Mesendoderm (in vitro differentiated cells): ENCODE data around the gene RPS2.

ENCODE experiments used
- DNase-seq: peaks from one replicate; pipeline ENCODE4 v3.0.0; 2013
- H2AK5ac ChIP-seq: 2 replicates; pipeline ENCODE4 v1.6.1; 2013; ENCODE audit warnings: low read length, inconsistent platforms
- H2BK120ac ChIP-seq: 2 replicates; pipeline ENCODE4 v1.6.1; 2013; ENCODE audit warnings: low read depth, mild to moderate bottlenecking, low read length, moderate library complexity, mixed read lengths
- H2BK15ac ChIP-seq: replicated peaks from 2 replicates; pipeline ENCODE4 v1.6.1; 2013; ENCODE audit warnings: low read depth, mild to moderate bottlenecking, moderate library complexity
- H2BK5ac ChIP-seq: 2 replicates; pipeline ENCODE4 v1.6.1; 2013; ENCODE audit warnings: low read length, inconsistent platforms
- H3K18ac ChIP-seq: 2 replicates; pipeline ENCODE4 v1.6.1; 2013; ENCODE audit warnings: mild to moderate bottlenecking, low read length, mixed read lengths
- H3K23ac ChIP-seq: one replicate; pipeline ENCODE4 v1.6.1; 2013; ENCODE audit warnings: low read length
- H3K27ac ChIP-seq: 2 replicates; pipeline ENCODE4 v1.5.1; 2013; ENCODE audit warnings: low read depth, mild to moderate bottlenecking, inconsistent platforms, low read length, moderate library complexity
- H3K27me3 ChIP-seq: 2 replicates; pipeline ENCODE4 v1.6.1; 2013; ENCODE audit warnings: low read length, control low read depth, mild to moderate bottlenecking, inconsistent platforms; ENCODE audit not compliant: insufficient read depth, poor library complexity
- H3K36me3 ChIP-seq: 2 replicates; pipeline ENCODE4 v1.6.1; 2013; ENCODE audit warnings: low read length, inconsistent platforms; ENCODE audit not compliant: control insufficient read depth, insufficient read depth
- H3K4ac ChIP-seq: one replicate; pipeline ENCODE4 v1.6.1; 2013; ENCODE audit warnings: low read depth, mild to moderate bottlenecking, low read length, moderate library complexity
- H3K4me1 ChIP-seq: 2 replicates; pipeline ENCODE4 v1.6.1; 2013; ENCODE audit warnings: low read depth, low read length, inconsistent platforms; ENCODE audit not compliant: control insufficient read depth
- H3K4me2 ChIP-seq: 2 replicates; pipeline ENCODE4 v1.6.1; 2013; ENCODE audit warnings: low read length
- H3K4me3 ChIP-seq: 2 replicates; pipeline ENCODE4 v1.5.1; 2013; ENCODE audit warnings: mild to moderate bottlenecking, low read length
- H3K56ac ChIP-seq: one replicate; pipeline ENCODE4 v1.6.1; 2013; ENCODE audit warnings: low read length
- H3K79me1 ChIP-seq: 2 replicates; pipeline ENCODE4 v1.6.1; 2013; ENCODE audit warnings: low read length, inconsistent platforms
- H3K79me2 ChIP-seq: 2 replicates; pipeline ENCODE4 v1.6.1; 2013; ENCODE audit warnings: mild to moderate bottlenecking, low read length; ENCODE audit not compliant: control insufficient read depth, insufficient read depth
- H3K9ac ChIP-seq: 2 replicates; pipeline ENCODE4 v1.6.1; 2013; ENCODE audit warnings: low read length, inconsistent platforms
- H4K5ac ChIP-seq: one replicate; pipeline ENCODE4 v1.6.1; 2013; ENCODE audit warnings: low read length
- H4K8ac ChIP-seq: one replicate; pipeline ENCODE4 v1.6.1; 2013; ENCODE audit warnings: low read depth, mild to moderate bottlenecking, control low read depth, low read length, moderate library complexity
- WGBS: extraction: QIAGEN DNeasy Blood & Tissue Kit; methylation state at CpG from one replicate; pipeline ENCODE4 v1.1.7; 2013; ENCODE audit warnings: low lambda C conversion rate, missing lambda C conversion rate; ENCODE audit not compliant: insufficient coverage; ENCODE audit errors: extremely low coverage; 5-methylcytosine and 5-hydroxymethylcytosine counted together

Gene RPS2

DNA sequence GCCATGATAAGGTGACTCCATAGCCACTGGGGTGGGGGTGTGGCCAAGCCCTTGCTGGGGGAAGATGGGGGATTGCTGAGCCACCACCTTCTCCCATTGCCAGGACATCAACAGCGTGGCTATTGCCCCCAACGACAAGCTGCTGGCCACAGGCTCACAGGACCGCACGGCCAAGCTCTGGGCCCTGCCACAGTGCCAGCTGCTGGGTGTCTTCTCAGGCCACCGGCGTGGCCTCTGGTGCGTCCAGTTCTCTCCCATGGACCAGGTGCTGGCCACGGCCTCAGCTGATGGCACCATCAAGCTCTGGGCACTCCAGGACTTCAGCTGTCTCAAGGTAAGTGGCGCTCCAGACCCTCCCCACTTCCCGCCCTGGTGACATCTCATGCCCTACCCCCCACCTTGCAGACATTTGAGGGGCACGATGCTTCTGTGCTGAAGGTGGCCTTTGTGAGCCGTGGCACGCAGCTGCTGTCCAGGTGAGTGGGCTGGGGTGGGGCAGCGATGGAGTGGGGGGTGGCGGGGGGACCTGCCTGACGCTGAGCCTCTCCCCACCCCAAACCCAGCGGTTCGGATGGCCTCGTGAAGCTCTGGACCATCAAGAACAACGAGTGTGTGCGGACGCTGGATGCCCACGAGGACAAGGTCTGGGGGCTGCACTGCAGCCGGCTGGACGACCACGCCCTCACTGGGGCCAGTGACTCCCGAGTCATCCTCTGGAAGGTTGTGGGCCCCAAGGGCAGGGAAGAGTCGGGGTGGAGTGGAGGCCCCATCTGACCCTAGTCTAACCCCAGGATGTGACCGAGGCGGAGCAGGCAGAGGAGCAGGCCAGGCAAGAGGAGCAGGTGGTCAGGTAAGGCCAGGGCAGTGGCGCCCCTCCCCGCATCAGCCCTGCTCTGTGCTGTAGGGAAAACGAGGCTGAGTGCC, 12.6 kb upstream of the RPS2 start:
- H4K5ac ChIP-seq: no peak overlapping the region
- H3K4ac ChIP-seq: no peak overlapping the region
- DNase-seq: no peak
- H3K23ac ChIP-seq: no peak overlapping the region
- H2BK5ac ChIP-seq: no peak overlapping the region
- no peak overlapping the region for H3K4me2 ChIP-seq
- H2BK15ac ChIP-seq: no peak overlapping the region
- no peak overlapping the region for H2AK5ac ChIP-seq
- no peak overlapping the region for H3K56ac ChIP-seq
- no peak overlapping the region for H3K27ac ChIP-seq
- H3K79me1 ChIP-seq: peaks cover 4% of the 10 kb centered on the region
- no peaks in the 10 kb centered on the region for H3K4me1 ChIP-seq
- H4K8ac ChIP-seq: no peak overlapping the region
- WGBS: no CpG with 5 or more reads among the region's 33 CpGs
- no peak overlapping the region for H3K4me3 ChIP-seq
- H3K79me2 ChIP-seq: peaks cover 11% of the 10 kb centered on the region
- no peak overlapping the region for H3K18ac ChIP-seq
- H3K36me3 ChIP-seq: peaks cover 4% of the 10 kb centered on the region
- no peak overlapping the region for H3K9ac ChIP-seq
- peaks cover 9% of the 10 kb centered on the region for H3K27me3 ChIP-seq
- H2BK120ac ChIP-seq: no peak overlapping the region

DNA sequence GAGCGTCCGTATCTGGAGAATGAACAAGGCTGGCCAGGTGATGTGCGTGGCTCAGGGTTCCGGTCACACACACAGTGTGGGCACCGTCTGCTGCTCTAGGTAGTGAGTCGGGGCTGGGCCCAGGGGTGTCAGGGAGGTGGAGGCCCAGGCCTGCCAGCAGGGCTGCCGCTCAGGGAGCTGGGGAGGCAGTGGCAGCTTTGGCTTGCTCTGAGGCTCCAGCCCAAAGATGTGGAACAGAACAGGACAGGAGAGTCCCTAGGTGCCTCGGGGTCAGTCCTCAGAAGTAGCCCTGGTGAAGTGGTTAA, 11.5 kb upstream of the RPS2 start:
- Histone ChIP-seq H2BK120ac (no peak overlapping the region), H3K27me3 (peaks cover 7% of the 10 kb centered on the region), H3K4me2 (no peak overlapping the region), H3K4me3 (no peak overlapping the region), H3K4me1 (no peaks in the 10 kb centered on the region), H3K27ac (no peak overlapping the region), H3K36me3 (peaks cover 4% of the 10 kb centered on the region), H3K4ac (no peak overlapping the region), H2AK5ac (no peak overlapping the region), H4K5ac (no peak overlapping the region), H3K79me2 (peaks cover 13% of the 10 kb centered on the region), H4K8ac (no peak overlapping the region), H3K23ac (no peak overlapping the region), H2BK15ac (no peak overlapping the region), H3K18ac (no peak overlapping the region), H3K9ac (no peak overlapping the region), H3K79me1 (peaks cover 4% of the 10 kb centered on the region), H3K56ac (no peak overlapping the region), H2BK5ac (no peak overlapping the region)
- no peak for DNase-seq
- WGBS: no CpG with 5 or more reads among the region's 8 CpGs

DNA sequence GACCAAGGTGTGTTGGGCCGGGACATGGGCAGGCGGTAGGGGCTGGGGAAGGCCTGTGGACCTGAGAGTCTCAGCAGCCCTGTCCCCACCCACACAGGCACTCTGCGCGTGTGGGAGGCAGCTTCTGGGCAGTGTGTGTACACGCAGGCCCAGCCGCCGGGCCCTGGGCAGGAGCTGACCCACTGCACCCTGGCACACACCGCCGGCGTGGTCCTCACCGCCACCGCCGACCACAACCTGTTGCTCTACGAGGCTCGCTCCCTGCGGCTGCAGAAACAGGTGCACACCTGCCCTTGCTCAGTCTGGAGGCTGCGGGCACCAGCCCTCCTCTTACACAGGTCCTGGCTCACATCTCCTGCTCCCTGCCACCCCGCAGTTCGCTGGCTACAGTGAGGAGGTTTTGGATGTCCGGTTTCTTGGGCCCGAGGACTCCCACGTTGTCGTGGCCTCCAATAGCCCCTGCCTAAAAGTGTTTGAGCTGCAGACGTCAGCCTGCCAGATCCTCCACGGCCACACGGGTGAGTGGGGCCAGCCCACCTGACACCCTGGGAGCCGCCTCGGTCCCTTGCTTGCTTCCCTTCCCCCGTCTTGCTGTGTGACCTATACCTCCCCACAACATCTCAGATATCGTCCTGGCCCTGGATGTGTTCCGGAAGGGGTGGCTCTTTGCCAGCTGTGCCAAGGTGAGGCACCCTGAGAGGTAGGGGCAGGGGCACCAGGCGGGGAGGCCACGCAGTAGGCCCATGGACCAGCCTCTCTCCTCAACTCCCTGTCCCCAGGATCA, 11.0 kb upstream of the RPS2 start:
- peaks cover 4% of the 10 kb centered on the region for H3K36me3 ChIP-seq
- H2BK15ac ChIP-seq: no peak overlapping the region
- no peaks in the 10 kb centered on the region for H3K4me1 ChIP-seq
- no peak overlapping the region for H3K18ac ChIP-seq
- no peak overlapping the region for H3K9ac ChIP-seq
- H3K56ac ChIP-seq: no peak overlapping the region
- WGBS: no CpG with 5 or more reads among the region's 33 CpGs
- H4K8ac ChIP-seq: no peak overlapping the region
- no peak overlapping the region for H3K4me2 ChIP-seq
- H3K79me2 ChIP-seq: peaks cover 13% of the 10 kb centered on the region
- peaks cover 5% of the 10 kb centered on the region for H3K79me1 ChIP-seq
- no peak for DNase-seq
- H2AK5ac ChIP-seq: no peak overlapping the region
- no peak overlapping the region for H3K4ac ChIP-seq
- H2BK5ac ChIP-seq: no peak overlapping the region
- no peak overlapping the region for H3K23ac ChIP-seq
- H4K5ac ChIP-seq: no peak overlapping the region
- H2BK120ac ChIP-seq: no peak overlapping the region
- peaks cover 1% of the 10 kb centered on the region for H3K27me3 ChIP-seq
- H3K4me3 ChIP-seq: no peak overlapping the region
- H3K27ac ChIP-seq: no peak overlapping the region

DNA sequence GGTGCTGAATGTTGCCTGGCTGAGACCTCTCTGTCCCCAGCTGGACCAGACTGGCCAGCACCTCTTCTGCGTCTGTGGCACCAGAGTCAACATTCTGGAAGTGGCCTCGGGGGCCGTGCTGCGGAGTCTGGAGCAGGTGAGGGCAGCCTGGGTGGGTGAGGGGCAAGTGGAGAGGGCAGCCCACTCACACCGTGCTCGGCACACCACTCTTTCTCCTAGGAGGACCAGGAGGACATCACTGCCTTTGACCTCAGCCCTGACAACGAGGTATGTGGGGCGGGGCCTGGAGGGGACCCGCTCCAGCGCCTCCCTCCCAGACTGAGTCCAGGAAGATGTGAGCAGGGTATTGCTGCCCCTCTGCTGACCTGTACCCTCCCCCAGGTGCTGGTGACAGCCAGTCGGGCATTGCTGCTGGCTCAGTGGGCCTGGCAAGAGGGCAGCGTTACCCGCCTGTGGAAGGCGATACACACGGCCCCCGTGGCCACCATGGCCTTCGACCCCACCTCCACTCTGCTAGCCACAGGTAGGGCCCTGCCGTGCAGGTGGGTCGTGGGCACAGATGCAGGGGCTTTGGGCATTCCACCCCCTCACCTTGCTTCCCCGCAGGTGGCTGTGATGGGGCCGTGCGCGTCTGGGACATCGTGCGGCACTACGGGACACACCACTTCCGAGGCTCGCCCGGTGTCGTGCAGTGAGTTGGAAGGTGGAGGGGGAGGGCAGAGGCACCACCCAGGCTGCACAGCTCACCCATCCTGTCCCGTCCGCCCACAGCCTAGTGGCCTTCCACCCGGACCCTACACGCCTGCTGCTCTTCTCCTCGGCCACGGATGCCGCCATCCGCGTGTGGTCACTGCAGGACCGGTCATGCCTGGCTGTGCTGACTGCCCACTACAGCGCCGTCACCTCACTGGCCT, 9.8 kb upstream of the RPS2 start:
- H3K4me3 ChIP-seq: no peak overlapping the region
- WGBS: no CpG with 5 or more reads among the region's 42 CpGs

DNA sequence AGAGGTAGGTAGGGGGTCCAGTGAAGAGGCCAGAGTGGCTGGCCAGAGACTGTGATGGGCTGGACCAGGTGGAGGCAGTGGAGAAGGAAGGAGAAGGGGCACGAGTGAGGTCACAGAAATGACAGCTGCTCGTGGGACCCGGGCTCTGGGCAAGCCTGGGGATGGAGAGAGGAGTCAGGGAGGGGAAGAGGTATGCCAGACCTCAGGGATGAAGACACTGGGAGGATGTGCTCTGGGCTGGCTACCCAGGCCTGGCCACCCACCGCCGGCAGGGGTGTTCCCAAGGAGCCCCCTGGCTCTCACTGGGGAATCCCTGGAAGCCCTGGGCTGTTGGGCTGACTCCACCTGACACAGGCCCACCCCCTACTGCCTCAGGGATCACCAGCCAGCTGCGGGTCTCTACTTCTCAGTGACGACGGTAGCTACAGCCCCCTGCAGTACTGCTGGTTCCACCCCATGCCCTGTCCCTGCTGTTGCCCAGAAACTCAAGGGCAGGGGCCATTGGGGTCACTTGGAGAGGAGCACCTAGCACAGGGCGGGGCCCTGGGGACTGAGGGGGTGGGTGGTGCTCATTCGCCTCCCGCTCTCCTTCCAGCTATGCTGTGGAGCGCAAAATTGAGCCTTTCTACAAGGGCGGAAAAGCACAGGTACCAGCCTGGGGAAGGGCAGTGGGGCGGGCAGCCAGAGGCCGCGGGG, 9.0 kb upstream of the RPS2 start:
- H3K4me3 ChIP-seq: no peak overlapping the region
- H3K79me1 ChIP-seq: peaks cover 5% of the 10 kb centered on the region
- no peaks in the 10 kb centered on the region for H3K4me1 ChIP-seq
- no peak overlapping the region for H2BK15ac ChIP-seq
- H3K27me3 ChIP-seq: no peaks in the 10 kb centered on the region
- no peak overlapping the region for H3K4me2 ChIP-seq
- no peak overlapping the region for H3K27ac ChIP-seq
- no peak overlapping the region for H3K56ac ChIP-seq
- peaks cover 4% of the 10 kb centered on the region for H3K36me3 ChIP-seq
- H3K18ac ChIP-seq: no peak overlapping the region
- no peak overlapping the region for H4K8ac ChIP-seq
- H2BK120ac ChIP-seq: no peak overlapping the region
- H3K4ac ChIP-seq: no peak overlapping the region
- H4K5ac ChIP-seq: no peak overlapping the region
- H2BK5ac ChIP-seq: no peak overlapping the region
- H2AK5ac ChIP-seq: no peak overlapping the region
- no peak overlapping the region for H3K9ac ChIP-seq
- H3K79me2 ChIP-seq: peaks cover 13% of the 10 kb centered on the region
- no peak for DNase-seq
- WGBS: no CpG with 5 or more reads among the region's 16 CpGs
- H3K23ac ChIP-seq: no peak overlapping the region

More for the DNA sequence above, 9.8 kb upstream of the RPS2 start:
- H3K4me1 ChIP-seq: no peaks in the 10 kb centered on the region
- no peak overlapping the region for H2AK5ac ChIP-seq
- H3K36me3 ChIP-seq: peaks cover 4% of the 10 kb centered on the region
- H2BK120ac ChIP-seq: no peak overlapping the region
- no peak overlapping the region for H3K27ac ChIP-seq
- no peak overlapping the region for H4K5ac ChIP-seq
- no peak overlapping the region for H4K8ac ChIP-seq
- H3K79me2 ChIP-seq: peaks cover 13% of the 10 kb centered on the region
- no peak overlapping the region for H3K56ac ChIP-seq
- no peak overlapping the region for H3K23ac ChIP-seq
- H3K27me3 ChIP-seq: no peaks in the 10 kb centered on the region
- no peak overlapping the region for H3K4me2 ChIP-seq
- H3K4ac ChIP-seq: no peak overlapping the region
- H3K9ac ChIP-seq: no peak overlapping the region
- H2BK15ac ChIP-seq: no peak overlapping the region
- no peak overlapping the region for H2BK5ac ChIP-seq
- peaks cover 5% of the 10 kb centered on the region for H3K79me1 ChIP-seq
- no peak overlapping the region for H3K18ac ChIP-seq
- no peak for DNase-seq
